Stimulated activated CD8-positive, alpha-beta memory T cell treated with anti-CD3 and anti-CD28 coated beads, Interleukin-12 subunit alpha, Interleukin-12 subunit beta, amount 100 ng/mL, for 24 hours (primary cell): ENCODE results near the gene DNASE1L1.

ENCODE experiments used
- DNase-seq: peaks from one replicate; pipeline ENCODE4 v3.0.0-alpha.2; 2020; ENCODE audit errors: extremely low read depth

Gene DNASE1L1

GRCh38 chrX:154409222-154409871, at the start of gene DNASE1L1:
Gene DNASE1L1, minus strand, starts transcription at chrX:154409254. Its CDS starts 3,686 bp downstream, at chrX:154405568.
- no peak for DNase-seq

GRCh38 chrX:154458116-154458953, 49.3 kb upstream of the DNASE1L1 start, which contains the start of gene PLXNA3:
Gene PLXNA3, plus strand, starts transcription at chrX:154458281. Its CDS starts 1,903 bp downstream, at chrX:154460184.
- no peak for DNase-seq

GRCh38 chrX:154457491-154458115, 48.5 kb upstream of the DNASE1L1 start:
- no peak for DNase-seq

- DNase-seq: no peak
These were observed 43.8 kb upstream of the DNASE1L1 start for GRCh38 chrX:154452823-154453222.

GRCh38 chrX:154450312-154450711, 41.3 kb upstream of the DNASE1L1 start:
- DNase-seq: no peak

- no peak for DNase-seq
These were observed 40.6 kb upstream of the DNASE1L1 start for GRCh38 chrX:154449618-154450017.

GRCh38 chrX:154448484-154448883, 39.4 kb upstream of the DNASE1L1 start:
- DNase-seq: no peak

GRCh38 chrX:154446430-154446829, 37.4 kb upstream of the DNASE1L1 start:
- no peak for DNase-seq

GRCh38 chrX:154445776-154446175, 36.7 kb upstream of the DNASE1L1 start:
- no peak for DNase-seq

- DNase-seq: no peak
These were observed 35.7 kb upstream of the DNASE1L1 start for GRCh38 chrX:154444755-154445246.

GRCh38 chrX:154443992-154444754, 35.1 kb upstream of the DNASE1L1 start, which contains the start of gene FAM50A:
Gene FAM50A, plus strand, starts transcription at chrX:154444141. Its CDS starts 95 bp downstream, at chrX:154444236.
- no peak for DNase-seq

- DNase-seq: no peak
These were observed 34.4 kb upstream of the DNASE1L1 start for GRCh38 chrX:154443479-154443910.

- no peak for DNase-seq
These were observed 33.1 kb upstream of the DNASE1L1 start for GRCh38 chrX:154441984-154442707.

GRCh38 chrX:154441564-154441963, 32.5 kb upstream of the DNASE1L1 start:
- no peak for DNase-seq

- no peak for DNase-seq
These were observed 31.7 kb upstream of the DNASE1L1 start for GRCh38 chrX:154440623-154441357.

- DNase-seq: no peak
These were observed 30.8 kb upstream of the DNASE1L1 start for GRCh38 chrX:154439841-154440240.

GRCh38 chrX:154437971-154438893, 29.2 kb upstream of the DNASE1L1 start:
- no peak for DNase-seq

- DNase-seq: no peak
These were observed 28.1 kb upstream of the DNASE1L1 start, which contains the start of gene GDI1 for GRCh38 chrX:154436983-154437752. Gene GDI1, plus strand, starts transcription at chrX:154437154. Its CDS starts 101 bp downstream, at chrX:154437255.
